Activated CD8-positive, alpha-beta T cell treated with anti-CD3 and anti-CD28 coated beads, Interleukin-2, amount 10 ng/mL, durations not matched to agents 7 days and 5 days (primary cell): ENCODE data around the gene DUSP11. TPM values are rescaled to one million over a fixed set of nuclear protein-coding genes. Genes with fewer than 3 reads are reported as not detected.
"Not testable (repeated sequence)": the region's sequence is repeated elsewhere in the genome, so short reads cannot be mapped to it uniquely, and the experiment has no call there.

Experiments used
- ATAC-seq: fragments of 150-1000 bp; cut with Tn5 transposase; one replicate; pipeline ENCODE4 v1.10.0; 2021; ENCODE audit warnings: moderate library complexity
- CTCF ChIA-PET: fragments of 350-600 bp; sonication (Branson Sonifier 250); formaldehyde crosslinking; loops from one replicate; lab custom pipeline; 2021; ENCODE audit warnings: antibody characterized with exemption; lab: Charles Lee
- POLR2A ChIA-PET: fragments of 350-600 bp; sonication (Branson Sonifier 250); formaldehyde crosslinking; loops from one replicate; lab custom pipeline; 2021; ENCODE audit warnings: antibody characterized with exemption; lab: Charles Lee
- DNase-seq: peaks from one replicate; pipeline ENCODE4 v3.0.0-alpha.2; 2020
- H3K27ac Mint-ChIP-seq: one replicate; pipeline ENCODE4 v1.8.0; 2021; ENCODE audit warnings: mild to moderate bottlenecking, mixed read lengths
- H3K27me3 Mint-ChIP-seq: one replicate; pipeline ENCODE4 v1.8.0; 2021; ENCODE audit warnings: low read depth, mixed read lengths
- H3K36me3 Mint-ChIP-seq: one replicate; pipeline ENCODE4 v1.8.0; 2021; ENCODE audit warnings: low read depth, mixed read lengths
- H3K4me1 Mint-ChIP-seq: one replicate; pipeline ENCODE4 v1.8.0; 2021; ENCODE audit warnings: low read depth, mixed read lengths
- H3K4me3 Mint-ChIP-seq: one replicate; pipeline ENCODE4 v1.8.0; 2021; ENCODE audit warnings: mild to moderate bottlenecking, mixed read lengths
- H3K9me3 Mint-ChIP-seq: one replicate; pipeline ENCODE4 v1.8.0; 2022; ENCODE audit warnings: mixed read lengths; ENCODE audit not compliant: insufficient read depth
- total RNA-seq, 2 experiments: library from RNA; stranded (reverse); gene quantifications; one replicate each; pipeline ENCODE4 v1.2.3, GENCODE V29; 2021

The DUSP11 gene
- total RNA-seq, 2 experiments from 2014 or later, result 24.3 to 25.6 TPM

DNA sequence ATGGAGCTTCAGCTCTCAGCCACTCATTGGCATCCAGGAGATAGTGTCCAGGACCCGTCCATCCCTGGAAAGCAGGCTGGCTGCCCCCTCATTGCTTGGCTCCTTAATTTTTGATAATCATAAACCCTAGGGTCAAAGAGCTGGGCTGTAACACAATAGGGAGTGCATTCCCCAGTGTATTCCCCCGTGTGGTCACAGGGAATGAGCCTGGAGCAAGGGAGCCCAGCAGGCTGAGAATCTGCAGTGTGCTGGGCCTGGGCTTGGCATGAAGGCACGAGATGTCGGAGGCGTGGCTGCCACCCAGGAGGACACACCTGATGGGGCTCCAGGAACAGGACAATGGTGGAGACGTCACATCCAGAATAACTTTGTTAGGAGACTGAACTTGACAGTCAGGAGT, 61.5 kb downstream of the DUSP11 start:
- DNase-seq (peak; percentile 17), ATAC-seq (no peak)
- peaks cover 9% of the 10 kb centered on the region for H3K27me3 Mint-ChIP-seq
- CTCF ChIA-PET, result no interaction called here
- H3K4me3 Mint-ChIP-seq, result no peak overlapping the region
- H3K36me3 Mint-ChIP-seq, result peaks cover 3% of the 10 kb centered on the region
- no peak overlapping the region for H3K27ac Mint-ChIP-seq
- H3K4me1 Mint-ChIP-seq, result no peaks in the 10 kb centered on the region
- H3K9me3 Mint-ChIP-seq, result peaks cover 7% of the 10 kb centered on the region
- POLR2A ChIA-PET, result no interaction called here

DNA sequence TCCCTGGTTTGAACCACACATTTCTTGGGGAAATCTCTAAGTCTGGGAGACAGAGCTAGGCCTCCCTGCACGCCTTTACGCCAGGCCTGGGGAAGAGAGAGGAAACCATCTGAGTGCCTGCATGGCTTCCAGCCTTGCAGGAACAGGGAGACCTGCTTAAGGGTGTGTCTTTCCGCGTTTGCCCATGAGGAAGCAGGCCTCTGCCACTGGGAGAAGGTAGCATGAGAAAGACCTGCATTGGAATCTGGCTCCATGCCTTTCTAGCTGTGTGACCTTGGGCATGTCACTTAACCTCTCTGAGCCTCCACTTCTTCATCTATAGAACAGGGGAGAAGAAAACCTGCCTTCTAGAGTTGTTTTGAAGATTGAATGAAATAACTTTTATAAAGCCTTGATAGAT, 62.2 kb downstream of the DUSP11 start:
- ATAC-seq, H3K36me3 Mint-ChIP-seq, H3K27ac Mint-ChIP-seq, POLR2A ChIA-PET, H3K27me3 Mint-ChIP-seq, H3K4me1 Mint-ChIP-seq, H3K4me3 Mint-ChIP-seq, H3K9me3 Mint-ChIP-seq, CTCF ChIA-PET, DNase-seq: not testable (repeated sequence)

DNA sequence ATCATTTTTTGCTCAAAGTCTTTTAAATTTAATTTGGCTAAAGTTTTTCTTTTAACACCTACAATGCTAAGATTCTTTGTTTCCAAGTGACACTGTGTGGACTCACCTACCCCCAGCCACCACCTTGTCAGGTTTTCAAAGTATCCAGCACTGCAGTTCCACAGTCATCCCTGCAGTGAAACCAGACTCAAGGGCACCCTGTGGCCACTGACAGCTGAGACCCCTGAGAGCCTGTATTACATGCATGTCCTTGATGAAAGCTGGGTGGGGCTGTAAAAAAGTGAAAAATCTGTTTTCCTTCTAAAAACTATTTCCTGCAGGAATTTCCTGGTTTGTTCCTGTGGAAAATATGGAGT, 62.7 kb downstream of the DUSP11 start:
- Mint-ChIP-seq H3K9me3 (peaks cover 8% of the 10 kb centered on the region), H3K27me3 (peaks cover 9% of the 10 kb centered on the region), H3K4me3 (no peak overlapping the region), H3K4me1 (no peaks in the 10 kb centered on the region), H3K27ac (no peak overlapping the region), H3K36me3 (peaks cover 3% of the 10 kb centered on the region)
- ChIA-PET CTCF (no interaction called here), POLR2A (no interaction called here)
- DNase-seq, result no peak
- ATAC-seq, result no peak

DNA sequence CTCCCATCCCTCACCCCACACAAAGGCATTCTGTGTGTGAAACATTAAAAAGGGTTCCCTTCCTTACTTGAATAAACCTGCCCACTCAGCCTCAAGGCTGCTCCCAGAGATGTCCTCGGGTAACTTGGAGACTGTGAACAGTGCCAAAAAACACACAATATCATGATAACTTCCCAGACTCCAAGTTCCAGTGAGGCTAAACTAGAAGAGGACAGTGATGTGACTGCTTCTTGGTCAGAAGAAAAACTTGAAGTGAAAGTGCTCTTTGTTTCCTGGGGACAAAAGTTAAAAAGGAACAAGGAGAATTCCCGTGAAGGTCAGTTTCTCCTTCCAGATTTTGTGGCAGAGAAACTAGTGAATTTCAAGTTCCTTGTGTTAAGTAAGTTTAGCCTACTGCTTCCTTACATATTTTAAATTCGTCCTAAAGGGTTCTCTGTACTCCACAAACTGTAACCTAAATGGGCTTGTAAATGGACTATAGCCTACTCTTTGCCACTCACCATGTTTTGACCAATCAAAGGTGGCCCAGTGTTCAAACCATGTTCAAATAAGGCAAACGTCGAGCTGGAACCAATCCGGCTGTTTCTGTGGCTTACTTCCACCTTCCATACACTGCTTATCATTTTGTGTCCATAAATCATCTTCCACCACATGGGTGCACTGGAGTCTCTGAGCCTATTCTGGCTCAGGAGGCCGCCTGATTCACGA, 63.2 kb downstream of the DUSP11 start:
- no peak for ATAC-seq

DNA sequence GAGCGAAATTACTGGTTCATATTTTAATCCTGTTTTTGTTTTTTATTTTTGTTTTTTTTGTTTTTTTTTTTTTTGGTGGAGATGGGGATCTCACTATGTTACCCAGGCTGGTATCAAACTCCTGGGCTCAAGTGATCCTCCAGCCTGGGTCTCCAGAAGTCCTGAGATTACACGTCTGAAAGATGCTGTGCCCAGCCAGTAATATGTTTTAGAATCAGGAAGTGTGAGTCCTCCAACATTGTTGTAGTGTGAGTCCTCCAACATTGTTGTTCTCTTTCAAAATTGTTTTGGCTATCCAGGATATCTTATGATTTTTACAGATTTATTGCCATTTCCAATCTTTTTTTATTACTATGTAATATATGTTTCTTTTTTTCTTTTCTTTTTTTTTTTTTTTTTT, 65.8 kb downstream of the DUSP11 start:
- H3K36me3 Mint-ChIP-seq, result peaks cover 3% of the 10 kb centered on the region
- no peak for DNase-seq
- POLR2A ChIA-PET, result no interaction called here

More for the DNA sequence above, 63.2 kb downstream of the DUSP11 start:
- Mint-ChIP-seq H3K36me3 (peaks cover 3% of the 10 kb centered on the region), H3K27ac (no peak overlapping the region), H3K27me3 (peaks cover 9% of the 10 kb centered on the region), H3K4me3 (no peak overlapping the region), H3K4me1 (no peaks in the 10 kb centered on the region), H3K9me3 (peaks cover 8% of the 10 kb centered on the region)
- CTCF ChIA-PET, result interaction anchor here (1.1 kb wide), 1 partner anchor 24 kb away, joined by 3 read pairs; no protein-coding TSS in a partner anchor
- peak; percentile 19 for DNase-seq
- POLR2A ChIA-PET, result no interaction called here

More for the DNA sequence above, 65.8 kb downstream of the DUSP11 start:
- H3K4me3 Mint-ChIP-seq, result no peak overlapping the region
- H3K4me1 Mint-ChIP-seq, result no peaks in the 10 kb centered on the region
- peaks cover 8% of the 10 kb centered on the region for H3K9me3 Mint-ChIP-seq
- H3K27me3 Mint-ChIP-seq, result peaks cover 13% of the 10 kb centered on the region
- no peak overlapping the region for H3K27ac Mint-ChIP-seq
- CTCF ChIA-PET, result no interaction called here
- no peak for ATAC-seq

Other genes starting within 250 kb of the DUSP11 start
- not detected for gene NAT8, start 137.7 kb downstream of the DUSP11 start, total RNA-seq
- 10 to 100 TPM; 43.7 to 50.0 TPM for gene TPRKB, start 42.8 kb downstream of the DUSP11 start, total RNA-seq
- not detected for gene C2orf78, start 4.1 kb upstream of the DUSP11 start, total RNA-seq
- gene STAMBP, start 48.9 kb upstream of the DUSP11 start, total RNA-seq, result 10 to 100 TPM; 33.6 to 34.9 TPM
- under 1 TPM in 1 of 2 experiments, not detected in 1; 0.81 TPM for gene ACTG2, start 112.9 kb upstream of the DUSP11 start, total RNA-seq
- 10 to 100 TPM; 71.5 to 72.1 TPM for gene DGUOK, start 146.8 kb upstream of the DUSP11 start, total RNA-seq
- 10 to 100 TPM; 20.4 to 20.9 TPM for gene TET3, start 204.8 kb upstream of the DUSP11 start, total RNA-seq